NOMO-1 (cell line): ENCODE measurements around the gene RYR2.

Experiments used
- DNase-seq, 2 experiments: peaks; one replicate each; lab custom pipeline; 2025; ENCODE audit not compliant: unreplicated experiment in 2 of 2; lab: John Stamatoyannopoulos, UW

Gene RYR2

DNA sequence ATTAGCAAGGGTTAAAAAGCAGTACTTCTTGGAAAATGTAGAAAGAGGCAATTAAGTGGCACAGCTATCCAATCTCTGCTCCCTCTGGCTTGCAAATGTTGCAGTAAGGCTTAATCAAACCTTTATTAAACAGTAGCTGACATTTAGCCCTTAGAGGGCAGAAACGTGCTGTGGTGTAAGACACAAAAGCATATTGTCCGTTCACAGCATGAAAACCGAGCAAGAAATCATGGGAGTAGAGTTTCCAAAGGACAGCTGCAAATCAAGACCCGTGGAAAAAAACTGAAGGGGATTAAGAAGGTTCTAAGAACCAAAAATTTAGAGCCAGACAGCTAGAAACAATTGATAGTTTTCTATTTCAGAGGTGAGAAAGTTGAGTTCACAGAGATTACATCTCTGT, 835.6 kb downstream of the RYR2 start:
- DNase-seq, result no peak

DNA sequence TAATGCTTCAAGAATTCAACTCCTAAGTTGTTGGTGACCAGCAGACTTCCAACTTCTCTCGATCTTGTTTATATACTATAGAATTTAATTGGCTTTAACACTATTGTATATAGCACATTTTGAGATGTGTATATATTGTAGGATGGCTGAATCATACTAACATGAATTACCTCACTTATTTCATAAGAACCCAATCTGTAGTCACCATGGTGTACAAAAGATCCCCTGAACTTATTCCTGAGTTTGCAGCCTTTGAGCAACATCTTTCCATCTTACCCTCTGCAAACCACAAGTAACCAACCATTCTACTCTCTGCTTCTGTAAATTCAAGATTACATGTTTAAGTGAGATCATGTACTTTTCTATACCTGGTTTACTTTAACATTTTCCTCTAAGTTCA, 836.4 kb downstream of the RYR2 start:
- no peak for DNase-seq

DNA sequence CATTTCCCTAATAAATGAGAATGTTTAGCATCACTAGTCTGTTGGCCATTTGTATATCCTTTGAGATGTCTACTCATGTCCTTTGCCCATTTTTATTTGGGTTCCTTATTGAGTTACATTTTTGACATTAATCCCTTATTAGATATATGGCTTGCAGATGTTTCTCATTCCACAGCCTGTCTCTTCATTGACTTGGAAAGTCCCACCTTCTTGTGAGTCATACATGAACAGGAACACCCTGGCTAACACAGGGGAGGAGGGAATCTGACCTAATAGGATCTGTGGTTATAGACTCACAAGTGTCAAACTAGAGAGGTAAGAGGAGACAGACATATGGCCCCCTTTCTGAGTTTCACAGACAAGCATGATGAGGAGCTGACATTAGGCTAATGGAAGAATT, 837.2 kb downstream of the RYR2 start:
- DNase-seq, result no peak
